IMR-90 (cell line): ENCODE data around the gene NEUROD2. TPM values are rescaled to one million over a fixed set of nuclear protein-coding genes. Genes with fewer than 3 reads are reported as not detected.

Source experiments
- ATAC-seq: fragments of 200-7000 bp; cut with Tn5 transposase; 2 replicates; pipeline ENCODE4 v1.9.1; 2020; ENCODE audit warnings: low read depth, mild to moderate bottlenecking, moderate library complexity
- BruUV-seq: library from RNA; stranded (reverse); fragments of 400-500 nt; replicated peaks from 2 replicates; lab custom pipeline; 2021; lab: Mats Ljungman, UMichigan
- CTCF ChIA-PET: fragments of 300-600 bp; formaldehyde crosslinking; extraction: SDS; loops from one replicate; lab custom pipeline; 2021; ENCODE audit warnings: antibody characterized with exemption; lab: Yijun Ruan, JAX
- POLR2A ChIA-PET: fragments of 300-600 bp; sonication (Branson Sonifier 250); formaldehyde crosslinking; loops from one replicate; lab custom pipeline; 2022; ENCODE audit warnings: antibody characterized with exemption; ENCODE audit not compliant: unreplicated experiment; lab: Charles Lee
- DNase-seq: peaks from one replicate; pipeline ENCODE4 v3.0.0; 2013
- H2AFZ ChIP-seq: replicated peaks from 2 replicates; pipeline ENCODE3; 2013; ENCODE audit warnings: low read length, mild to moderate bottlenecking; ENCODE audit not compliant: poor library complexity
- H2AK5ac ChIP-seq: 2 replicates; pipeline ENCODE4 v1.6.1; 2013; ENCODE audit warnings: low read depth, low read length, inconsistent platforms
- H2AK9ac ChIP-seq: replicated peaks from 2 replicates; pipeline ENCODE3; 2013; ENCODE audit warnings: mild to moderate bottlenecking, low read depth, low read length, moderate library complexity; ENCODE audit not compliant: poor library complexity
- H2BK120ac ChIP-seq: 2 replicates; pipeline ENCODE4 v1.6.1; 2013; ENCODE audit warnings: low read depth, low read length, inconsistent platforms
- H2BK15ac ChIP-seq: 3 replicates; pipeline ENCODE4 v1.6.1; 2013; ENCODE audit warnings: low read depth, low read length, inconsistent platforms
- H2BK20ac ChIP-seq: 2 replicates; pipeline ENCODE4 v1.6.1; 2013; ENCODE audit warnings: low read depth, mild to moderate bottlenecking, inconsistent platforms, low read length, moderate library complexity
- H2BK5ac ChIP-seq: 2 replicates; pipeline ENCODE4 v1.6.1; 2013; ENCODE audit warnings: mild to moderate bottlenecking, low read depth, low read length, inconsistent platforms; ENCODE audit not compliant: poor library complexity, severe bottlenecking
- H3K14ac ChIP-seq: replicated peaks from 2 replicates; pipeline ENCODE4 v1.6.1; 2013; ENCODE audit warnings: low read depth, low read length, inconsistent platforms
- H3K18ac ChIP-seq: 2 replicates; pipeline ENCODE4 v1.6.1; 2013; ENCODE audit warnings: low read depth, low read length, control low read depth
- H3K23ac ChIP-seq: 2 replicates; pipeline ENCODE4 v1.6.1; 2013; ENCODE audit warnings: low read depth, low read length, inconsistent platforms
- H3K27ac ChIP-seq: 2 replicates; pipeline ENCODE4 v1.5.1; 2013; ENCODE audit warnings: mild to moderate bottlenecking, control low read depth, low read length; ENCODE audit not compliant: insufficient read depth
- H3K27me3 ChIP-seq: 2 replicates; pipeline ENCODE4 v1.6.1; 2013; ENCODE audit warnings: low read length; ENCODE audit not compliant: control insufficient read depth, insufficient read depth
- H3K36me3 ChIP-seq: 2 replicates; pipeline ENCODE4 v1.6.1; 2013; ENCODE audit warnings: low read length, mixed read lengths; ENCODE audit not compliant: control insufficient read depth, insufficient read depth
- H3K4ac ChIP-seq: 2 replicates; pipeline ENCODE4 v1.6.1; 2013; ENCODE audit warnings: low read depth, low read length, inconsistent platforms
- H3K4me1 ChIP-seq: 2 replicates; pipeline ENCODE4 v1.6.1; 2013; ENCODE audit warnings: low read length, mixed read lengths; ENCODE audit not compliant: control insufficient read depth, insufficient read depth
- H3K4me2 ChIP-seq: 2 replicates; pipeline ENCODE4 v1.6.1; 2013; ENCODE audit warnings: low read depth, mild to moderate bottlenecking, control low read depth, low read length, moderate library complexity
- H3K4me3 ChIP-seq: 2 replicates; pipeline ENCODE4 v1.5.1; 2013; ENCODE audit warnings: low read depth, mild to moderate bottlenecking, control low read depth, low read length, moderate library complexity; ENCODE audit not compliant: insufficient read depth
- H3K56ac ChIP-seq: 2 replicates; pipeline ENCODE4 v1.6.1; 2013; ENCODE audit warnings: low read length, inconsistent platforms; ENCODE audit not compliant: insufficient read depth; ENCODE audit errors: extremely low read depth
- H3K79me1 ChIP-seq, 2 experiments: 2 replicates each; pipeline ENCODE4 v1.6.1; 2013; ENCODE audit warnings: low read length in 2 of 2, inconsistent platforms in 1 of 2, low read depth in 1 of 2
- H3K9ac ChIP-seq: 2 replicates; pipeline ENCODE4 v1.6.1; 2013; ENCODE audit warnings: low read depth, low read length, control low read depth
- H3K9me1 ChIP-seq: 2 replicates; pipeline ENCODE4 v1.6.1; 2013; ENCODE audit warnings: low read length, inconsistent platforms; ENCODE audit not compliant: insufficient read depth
- H3K9me3 ChIP-seq: 2 replicates; pipeline ENCODE4 v1.6.1; 2013; ENCODE audit warnings: low read length; ENCODE audit not compliant: control insufficient read depth, insufficient read depth
- H4K20me1 ChIP-seq: 2 replicates; pipeline ENCODE4 v1.6.1; 2013; ENCODE audit warnings: low read length, inconsistent platforms; ENCODE audit not compliant: insufficient read depth
- H4K5ac ChIP-seq: 2 replicates; pipeline ENCODE4 v1.6.1; 2013; ENCODE audit warnings: mild to moderate bottlenecking, low read depth, low read length, control low read depth
- H4K8ac ChIP-seq, 2 experiments: 2 replicates each; pipeline ENCODE4 v1.6.1; 2013; ENCODE audit warnings: low read depth in 2 of 2, low read length in 2 of 2, control low read depth in 1 of 2, inconsistent platforms in 1 of 2
- H4K91ac ChIP-seq: 2 replicates; pipeline ENCODE4 v1.6.1; 2013; ENCODE audit warnings: low read depth, low read length, inconsistent platforms; ENCODE audit not compliant: insufficient read depth
- CTCF ChIP-seq: conservative IDR thresholded peaks from 2 replicates; pipeline ENCODE4 v1.5.1; 2012; ENCODE audit warnings: mild to moderate bottlenecking, low read depth, low read length, improper control_type of control experiment
- POLR2A ChIP-seq: IDR thresholded peaks from 2 replicates; pipeline ENCODE4 v1.6.1; 2012; ENCODE audit warnings: mild to moderate bottlenecking, low read depth, low read length
- RAD21 ChIP-seq: IDR thresholded peaks from 2 replicates; pipeline ENCODE4 v1.6.1; 2012; ENCODE audit warnings: low read length, improper control_type of control experiment
- SMC3 ChIP-seq: fragments of 150-350 bp; IDR thresholded peaks from 2 replicates; pipeline ENCODE4 v1.6.1; 2016; ENCODE audit warnings: low read depth, mild to moderate bottlenecking, antibody characterized with exemption, low read length, moderate library complexity
- WGBS, 2 experiments: methylation state at CpG; one replicate each; pipeline versions ENCODE4 v1.1.5 to v1.1.7; 2013; ENCODE audit warnings: missing lambda C conversion rate in 2 of 2; ENCODE audit not compliant: insufficient read length in 1 of 2; ENCODE audit errors: extremely low coverage in 2 of 2; 5-methylcytosine and 5-hydroxymethylcytosine counted together
- dilution Hi-C: fragments of 300-500 bp; cut with HindIII; formaldehyde crosslinking; loops from one replicate; pipeline ENCODE4 v1.14.3; 2018; ENCODE audit warnings: low sequenced_read_pairs; ENCODE audit not compliant: unreplicated experiment
- in situ Hi-C: fragments of 300-500 bp; cut with MboI; formaldehyde crosslinking; loops from 3 replicates; pipeline ENCODE4 v1.14.3; 2019; ENCODE audit warnings: low sequenced_read_pairs, inconsistent platforms, mixed read lengths
- intact Hi-C: fragments of 100-400 bp; cut with micrococcal nuclease; formaldehyde crosslinking; loops from 2 replicates; pipeline ENCODE4 v1.10.0; 2022
- polyA plus RNA-seq, 3 experiments: library from polyadenylated mRNA; depleted of rRNA; stranded (reverse); fragments of >200 nt; gene quantifications; 2 replicates each; pipeline ENCODE4 v1.2.3, GENCODE V29; 2012; ENCODE audit warnings: low replicate concordance in 1 of 3
- total RNA-seq: library from RNA; depleted of rRNA; stranded (reverse); fragments of >200 nt; gene quantifications from 2 replicates; pipeline ENCODE4 v1.2.3, GENCODE V29; 2012

Gene NEUROD2
- total and polyA plus RNA-seq, 2 of the 4 experiments (the other 2 are of a cell fraction): not detected

DNA sequence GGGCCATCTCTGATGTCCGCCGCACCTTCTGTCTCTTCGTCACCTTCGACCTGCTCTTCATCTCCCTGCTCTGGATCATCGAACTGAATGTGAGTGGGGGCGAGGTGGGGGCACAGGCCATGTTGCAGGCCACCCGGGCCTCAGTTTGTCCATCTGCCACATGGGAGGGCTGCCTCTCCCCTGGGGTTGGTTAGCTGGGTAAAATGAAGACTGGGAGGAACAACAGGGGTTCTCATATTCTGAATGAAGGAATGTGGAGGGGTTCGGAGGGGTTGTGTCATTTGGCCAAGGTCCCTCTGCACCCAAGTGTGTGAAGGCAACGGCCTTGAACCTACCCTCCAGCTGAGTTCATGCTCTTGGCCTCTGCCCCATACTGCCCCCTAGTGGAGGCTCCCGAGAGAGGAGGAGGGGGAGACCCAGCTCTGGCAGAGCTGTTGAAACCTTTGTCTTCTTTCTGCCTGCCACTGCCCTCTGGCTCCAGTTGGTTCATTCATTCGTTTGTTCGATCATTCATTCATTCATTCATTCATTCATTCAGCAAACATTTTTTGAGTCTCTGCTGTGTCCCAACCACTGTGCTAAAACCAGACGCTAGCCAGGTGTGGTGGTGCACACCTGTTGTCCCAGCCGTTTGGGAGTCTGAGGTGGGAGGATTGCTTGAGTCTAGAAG lies 46.1 kb upstream of the NEUROD2 start:
- Histone ChIP-seq H4K8ac (no peak overlapping the region), H2AK9ac (peak overlapping the region; percentile 5), H2BK120ac (no peak overlapping the region), H4K91ac (no peak overlapping the region), H3K9me1 (peaks cover 2% of the 10 kb centered on the region), H3K9me3 (no peaks in the 10 kb centered on the region), H3K14ac (no peak overlapping the region), H3K23ac (no peak overlapping the region), H2BK5ac (no peak overlapping the region), H3K36me3 (peaks cover 12% of the 10 kb centered on the region), H3K9ac (no peak overlapping the region), H3K79me1 (peaks cover 12 to 32% of the 10 kb centered on the region in 2 experiments), H4K5ac (no peak overlapping the region), H2BK20ac (no peak overlapping the region), H2AFZ (no peak overlapping the region), H3K4ac (no peak overlapping the region), H2AK5ac (no peak overlapping the region), H4K20me1 (peaks cover 23% of the 10 kb centered on the region), H3K4me1 (peaks cover under 1% of the 10 kb centered on the region; the same call in 1 of the 2 replicates), H3K56ac (no peak overlapping the region), H3K27me3 (no peaks in the 10 kb centered on the region), H2BK15ac (no peak overlapping the region), H3K27ac (no peak overlapping the region), H3K18ac (no peak overlapping the region), H3K4me2 (no peak overlapping the region), H3K4me3 (no peak overlapping the region)
- dilution Hi-C loops (no loop called here), intact Hi-C loops (no loop called here), in situ Hi-C loops (no loop called here)
- WGBS, 2 experiments: 69% methylated on average over 2 of the region's 14 CpGs; no CpG with 5 or more reads in 1 of the 2 experiments
- BruUV-seq: no TSS peak
- ATAC-seq: no peak; the same call in 1 of the 2 replicates
- TF ChIP-seq POLR2A (no peak), SMC3 (peak; percentile 28; the same call in 1 of the 2 replicates), CTCF (peak; percentile 70), RAD21 (peak; percentile 33; the same call in 1 of the 2 replicates)
- no peak for DNase-seq
- CTCF ChIA-PET: interaction anchor here (0.6 to 1.9 kb wide), 5 partner anchors 9 to 34 kb away, joined by 3 to 10 read pairs (median 5); partner anchors contain the start of genes PGAP3, PNMT and TCAP
- POLR2A ChIA-PET: no interaction called here
